HG03457 (cell line): ENCODE measurements around the gene GGA3.
"Not testable (repeated sequence)": the region's sequence is repeated elsewhere in the genome, so short reads cannot be mapped to it uniquely, and the experiment has no call there.

Experiments used
- ATAC-seq: cut with Tn5 transposase; IDR thresholded peaks from one replicate; pipeline ENCODE4 v1.9.1; 2021; ENCODE audit warnings: moderate number of reproducible peaks; ENCODE audit not compliant: unreplicated experiment

GGA3 gene

DNA sequence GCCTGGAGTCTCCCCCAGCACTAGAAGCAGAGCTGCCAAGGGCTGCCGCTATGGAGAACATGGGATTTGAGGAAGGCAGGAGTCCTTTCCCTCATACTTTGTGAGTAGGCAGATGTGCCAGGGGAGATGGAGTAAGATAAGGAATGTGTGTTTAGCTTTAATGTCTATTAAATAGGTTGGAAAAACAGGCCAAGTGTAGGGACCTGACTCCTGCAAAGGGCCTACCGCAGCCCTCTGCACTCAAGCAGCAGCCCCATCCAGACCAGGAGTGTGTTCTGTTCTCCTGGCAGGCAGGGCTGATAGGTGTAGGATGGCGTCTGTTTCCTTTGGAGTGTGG, 11.4 kb upstream of the GGA3 start:
- ATAC-seq = no peak

DNA sequence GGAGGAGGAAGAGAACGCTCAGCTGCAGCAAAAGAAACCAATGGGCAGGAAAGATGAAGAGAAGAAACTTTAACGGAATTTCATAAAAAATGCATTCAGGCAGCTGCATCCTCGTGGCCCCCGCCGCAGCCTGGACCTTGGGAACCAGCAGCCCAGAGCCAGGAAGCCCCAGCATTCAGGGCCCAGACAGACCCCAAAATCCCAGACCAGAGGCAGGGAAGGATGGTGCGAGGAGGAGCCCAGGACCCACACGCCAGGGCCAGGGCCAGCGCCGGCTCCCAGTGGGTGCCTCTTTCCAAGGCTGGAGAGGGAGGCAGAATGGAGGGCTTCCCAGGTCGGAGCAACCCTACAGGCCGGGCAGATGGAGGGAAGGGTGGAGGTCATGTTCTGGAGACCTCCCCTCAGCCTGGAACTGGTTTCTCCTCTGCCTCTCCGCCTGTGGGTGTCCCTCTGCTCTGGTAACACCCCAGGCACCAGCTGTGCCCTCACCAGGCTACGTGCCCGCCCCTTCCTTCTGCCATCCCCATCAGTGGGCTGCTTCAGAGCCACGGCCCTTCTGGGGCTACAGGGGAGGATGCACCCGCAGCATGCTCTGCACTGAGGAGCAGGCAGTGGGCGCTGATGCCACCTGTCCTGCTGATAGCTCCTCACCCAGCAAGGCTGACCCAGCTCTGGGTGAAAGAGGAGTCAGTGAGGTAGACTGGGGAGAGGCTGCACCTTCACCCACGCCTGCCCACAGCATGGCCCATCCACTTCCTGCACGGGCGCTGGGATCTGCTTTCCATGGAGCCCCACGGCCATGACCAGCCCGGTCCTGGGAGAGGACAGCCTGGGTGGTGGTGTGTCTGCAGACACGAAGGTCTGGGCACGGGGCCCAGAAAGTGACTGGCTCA, 10.8 kb upstream of the GGA3 start:
- no peak for ATAC-seq

GRCh38 chr17:75271233-75271954, 10.0 kb upstream of the GGA3 start:
- peak; percentile 53 for ATAC-seq

DNA sequence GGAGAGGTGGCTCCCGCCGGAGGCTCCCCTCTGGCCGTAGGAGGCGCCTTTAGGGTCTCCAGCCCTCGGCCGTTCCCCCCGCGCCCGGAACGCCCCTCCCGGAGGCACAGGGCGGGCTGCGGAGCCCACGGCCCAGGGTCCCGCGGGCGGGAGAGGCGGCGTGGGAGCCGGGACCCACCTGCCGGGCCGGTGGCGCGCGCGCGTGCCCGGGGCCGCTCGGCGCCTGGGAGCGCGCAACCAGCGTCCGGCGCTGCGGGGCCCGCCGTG, 9.5 kb upstream of the GGA3 start, which contains the start of gene MIF4GD:
Gene MIF4GD, minus strand, starts transcription at position 266 of the 267 bp plus-strand sequence. CDS start 1,036 bp downstream, outside the sequence.
- ATAC-seq = no peak

DNA sequence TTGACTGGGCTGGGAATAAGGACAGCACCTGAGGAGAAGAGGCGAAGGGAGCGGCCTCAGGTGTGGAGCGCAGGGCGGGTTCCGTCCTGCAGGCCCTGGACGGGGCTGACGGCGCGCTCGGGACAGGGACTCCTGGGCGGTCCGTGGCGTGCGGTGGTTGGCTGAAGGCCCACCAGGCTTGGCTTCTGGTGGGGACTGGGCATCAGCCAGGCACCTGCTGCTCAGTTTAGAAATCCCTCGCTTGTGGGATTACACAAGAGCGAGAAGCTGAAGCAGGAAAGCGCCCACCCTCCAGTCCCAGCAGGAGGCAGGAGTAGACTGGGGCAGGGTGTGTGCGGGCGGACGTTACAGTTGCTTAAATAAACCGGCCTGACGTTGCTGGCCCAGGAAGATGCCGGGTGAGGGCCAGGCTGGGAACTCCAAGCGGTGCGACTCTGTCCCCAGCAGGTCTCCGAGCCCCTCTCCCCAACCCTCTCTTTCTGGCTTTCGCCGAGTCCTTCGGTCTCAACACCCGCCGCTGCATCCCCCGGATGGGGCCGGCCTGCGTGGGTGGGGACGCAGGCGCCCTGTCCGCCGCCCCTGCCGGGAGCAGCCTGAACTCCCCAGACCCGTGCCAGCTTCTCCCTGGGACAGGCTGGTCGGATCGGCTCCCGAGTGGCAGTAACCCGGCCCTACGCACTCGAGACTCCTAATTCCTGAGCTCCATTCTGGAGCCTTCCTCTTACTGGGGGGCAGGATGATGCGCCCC, 9.0 kb upstream of the GGA3 start:
- ATAC-seq = no peak

- no peak for ATAC-seq
Measured at GRCh38 chr17:75269844-75270217, 8.4 kb upstream of the GGA3 start.

- no peak for ATAC-seq
Measured at GRCh38 chr17:75267411-75268232, 6.2 kb upstream of the GGA3 start.

DNA sequence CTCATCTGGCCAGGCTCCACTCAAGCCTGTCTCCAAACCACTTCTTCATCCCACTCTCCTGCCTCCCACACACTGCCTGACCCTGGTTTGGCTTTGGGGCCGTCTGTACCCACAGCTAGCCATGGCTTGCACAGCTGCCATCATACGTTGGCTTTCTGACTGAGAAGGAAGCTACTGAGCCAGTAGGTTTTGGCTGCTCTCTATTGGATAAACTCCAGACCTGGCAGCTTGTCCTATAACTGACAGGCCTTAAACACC, 5.7 kb upstream of the GGA3 start:
- no peak for ATAC-seq

DNA sequence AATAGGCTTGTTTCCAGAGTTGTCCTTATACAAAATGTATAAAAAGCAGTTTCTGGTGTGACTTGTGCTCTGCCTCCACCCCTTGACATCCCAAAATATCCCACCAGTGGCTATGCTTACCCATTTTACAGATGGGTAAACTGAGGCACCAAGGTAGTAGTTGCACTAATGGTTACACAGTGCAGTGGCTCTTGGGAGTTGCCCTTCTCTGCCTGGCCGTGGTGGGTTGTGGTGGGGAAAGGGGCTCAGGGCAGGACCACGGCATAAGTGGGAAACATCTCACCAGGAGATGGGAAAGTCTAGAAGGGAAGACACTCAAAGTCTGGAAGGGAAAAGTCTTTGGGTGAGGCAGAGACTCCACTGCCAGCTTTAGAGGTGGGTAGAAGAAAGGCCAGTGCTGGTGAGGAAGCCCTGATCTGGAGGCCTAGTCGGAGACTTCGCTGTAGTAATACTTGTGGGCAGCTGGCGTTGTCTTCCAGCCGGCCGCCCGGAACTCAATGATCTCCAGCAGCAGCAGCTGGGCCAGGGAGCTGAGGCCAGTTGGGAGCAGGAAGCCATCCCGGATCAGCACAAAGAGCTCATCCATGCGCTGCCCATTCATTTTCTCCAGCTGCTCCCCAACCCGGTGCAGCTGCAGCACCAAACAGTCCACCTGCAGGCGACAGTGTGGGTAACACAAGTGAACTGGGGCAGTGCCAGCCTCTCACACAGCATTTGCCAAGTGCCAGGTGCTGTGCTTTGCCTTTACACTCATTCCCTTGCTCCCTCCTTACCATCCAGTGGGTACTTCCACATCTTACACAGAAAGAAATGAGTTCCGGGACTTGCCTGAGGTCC, 5.1 kb upstream of the GGA3 start:
- no peak for ATAC-seq

DNA sequence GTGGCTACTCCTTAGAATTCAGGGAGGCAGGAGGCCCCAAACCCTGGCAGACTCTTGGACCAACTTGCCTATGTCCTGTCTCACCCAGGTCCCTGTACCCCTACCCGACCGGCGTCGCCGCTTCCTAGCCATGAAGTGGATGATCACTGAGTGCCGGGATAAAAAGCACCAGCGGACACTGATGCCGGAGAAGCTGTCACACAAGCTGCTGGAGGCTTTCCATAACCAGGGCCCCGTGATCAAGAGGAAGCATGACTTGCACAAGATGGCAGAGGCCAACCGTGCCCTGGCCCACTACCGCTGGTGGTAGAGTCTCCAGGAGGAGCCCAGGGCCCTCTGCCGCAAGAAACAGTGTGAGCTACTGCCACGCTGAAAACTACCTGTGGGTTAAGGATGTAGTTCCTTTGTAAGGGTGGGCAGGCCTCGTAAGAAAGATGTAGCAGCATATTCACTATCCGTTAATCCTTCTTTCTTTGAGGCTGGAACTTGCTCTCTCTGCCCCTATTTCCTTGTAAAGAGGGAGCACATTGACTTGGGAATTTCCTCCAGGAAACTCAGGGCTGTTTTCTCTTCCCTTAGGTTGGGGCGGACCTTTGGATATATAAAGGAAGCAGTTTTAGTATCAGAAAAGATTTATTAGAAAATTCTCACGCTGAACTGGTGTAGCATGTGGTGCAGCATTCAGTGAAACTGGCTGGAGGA, 4.4 kb upstream of the GGA3 start:
- no peak for ATAC-seq

DNA sequence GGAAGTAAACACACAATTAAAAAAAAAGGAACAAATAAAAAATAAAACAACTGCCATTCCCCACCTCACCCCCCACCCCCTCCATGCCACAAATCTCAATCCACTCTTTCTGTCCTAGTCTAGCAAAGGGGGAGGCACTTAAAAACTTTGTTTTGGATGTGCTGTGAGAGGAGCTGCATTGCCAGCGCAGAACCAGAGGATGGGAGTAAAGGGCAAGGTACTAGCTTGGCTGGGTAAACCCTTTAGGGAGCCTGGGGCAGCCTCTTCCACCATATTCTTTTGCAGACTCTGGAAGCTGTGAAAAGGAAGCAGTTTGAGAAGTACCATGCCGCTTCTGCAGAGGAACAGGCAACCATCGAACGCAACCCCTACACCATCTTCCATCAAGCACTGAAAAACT, 1.6 kb upstream of the GGA3 start:
- ATAC-seq = no peak

DNA sequence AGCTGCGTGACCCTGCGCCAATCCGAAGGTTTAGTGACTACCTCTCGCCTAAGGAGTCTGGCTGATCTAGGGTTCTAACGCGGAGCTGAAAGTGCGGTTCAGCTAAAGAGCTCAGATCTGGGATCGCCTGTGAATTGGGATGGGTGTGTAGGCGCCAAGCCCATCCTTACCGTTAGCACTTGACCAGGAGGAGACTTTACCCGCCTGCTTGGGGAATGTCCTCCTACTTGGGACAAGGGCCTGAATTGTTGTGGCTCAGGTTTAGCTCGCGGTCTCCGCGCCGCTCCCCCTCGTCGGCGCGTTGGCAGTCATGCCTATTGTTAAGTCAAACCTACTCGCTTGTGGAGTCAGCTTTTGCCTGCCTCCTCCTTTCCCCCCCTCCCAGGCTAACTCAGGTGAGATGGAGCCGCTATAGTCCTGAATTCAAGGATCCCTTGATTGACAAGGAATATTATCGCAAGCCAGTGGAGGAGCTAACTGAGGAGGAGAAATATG, 753 bp upstream of the GGA3 start:
- ATAC-seq = no peak

GRCh38 chr17:75260641-75261335, 618 bp downstream of the GGA3 start:
- peak; percentile 18 for ATAC-seq

DNA sequence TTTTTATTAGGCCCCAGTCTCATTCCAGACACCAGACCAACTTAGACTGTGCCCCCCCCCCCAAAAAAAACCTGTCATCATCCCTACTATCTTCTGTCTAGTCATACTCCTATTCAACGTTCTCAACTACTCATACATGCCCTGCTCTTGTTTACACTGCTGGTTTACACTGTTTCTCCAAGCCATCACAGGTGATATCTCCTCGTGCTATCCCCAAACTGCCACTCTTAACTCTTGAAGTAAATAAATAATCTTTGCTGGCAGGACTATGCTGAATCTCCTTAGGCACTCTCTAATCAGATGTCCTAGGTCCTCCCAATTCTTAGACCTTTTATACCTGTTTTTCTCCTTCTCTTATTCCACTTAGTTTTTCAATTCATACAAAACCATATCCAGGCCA, 4.2 kb downstream of the GGA3 start:
- not testable (repeated sequence) for ATAC-seq

DNA sequence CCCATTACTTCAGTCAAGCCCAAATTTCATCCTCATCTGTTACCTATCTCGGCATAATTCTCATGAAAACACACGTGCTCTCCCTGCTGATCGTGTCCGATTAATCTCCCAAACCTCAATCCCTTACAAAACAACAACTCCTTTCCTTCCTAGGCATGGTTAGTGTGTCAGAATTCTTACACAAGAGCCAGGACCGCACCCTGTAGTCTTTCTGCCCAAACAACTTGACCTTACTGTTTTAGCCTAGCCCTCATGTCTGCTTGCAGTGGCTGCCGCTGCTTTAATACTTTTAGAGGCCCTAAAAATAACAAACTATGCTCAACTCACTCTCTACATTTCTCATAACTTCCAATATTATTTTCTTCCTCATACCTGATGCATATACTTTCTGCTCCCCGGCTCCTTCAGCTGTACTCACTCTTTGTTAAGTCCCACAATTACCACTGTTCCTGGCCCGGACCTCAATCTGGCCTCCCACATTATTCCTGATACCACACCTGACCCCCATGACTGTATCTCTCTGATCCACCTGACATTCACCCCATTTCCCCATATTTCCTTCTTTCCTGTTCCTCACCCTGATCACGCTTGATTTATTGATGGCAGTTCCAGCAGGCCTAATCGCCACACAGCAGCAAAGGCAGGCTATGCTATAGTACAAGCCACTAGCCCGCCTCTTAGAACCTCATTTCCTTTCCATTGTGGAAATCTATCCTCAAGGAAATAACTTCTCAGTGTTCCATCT, 5.3 kb downstream of the GGA3 start:
- ATAC-seq = not testable (repeated sequence)

- ATAC-seq = no peak
Measured at GRCh38 chr17:75252039-75252816, 9.2 kb downstream of the GGA3 start.

DNA sequence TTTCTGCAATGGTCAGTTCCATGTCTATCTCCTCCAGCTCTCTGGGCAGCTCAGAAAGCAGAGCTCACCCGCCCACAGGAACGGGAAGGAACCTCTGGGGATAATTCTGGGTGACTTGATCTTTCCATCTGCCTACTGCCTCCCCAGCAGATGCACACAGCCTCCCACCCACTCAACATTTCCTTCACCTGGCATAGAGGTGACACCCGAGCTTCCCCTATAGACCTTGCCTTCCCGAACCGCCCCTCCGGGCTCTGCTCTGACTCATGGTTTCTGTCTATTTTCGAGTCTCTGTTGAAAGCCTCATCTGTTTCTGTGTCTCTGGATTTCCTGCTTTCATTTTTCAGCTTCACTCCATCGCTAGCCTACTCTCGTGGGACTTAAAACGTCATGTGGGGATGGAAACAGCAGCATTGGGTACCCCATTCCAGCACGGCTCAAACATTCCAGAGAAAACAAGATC, 11.4 kb downstream of the GGA3 start:
- peak; percentile 71 for ATAC-seq
